IMR-90 (cell line): ENCODE data around the gene PRKD1.

Source experiments
- BHLHE40 ChIP-seq: fragments of 150-350 bp; IDR thresholded peaks from 2 replicates; pipeline ENCODE4 v1.6.1; 2016; ENCODE audit warnings: mild to moderate bottlenecking, low read depth, low read length
- CEBPB ChIP-seq: IDR thresholded peaks from 2 replicates; pipeline ENCODE4 v1.6.1; 2012; ENCODE audit warnings: low read depth, low read length, improper control_type of control experiment
- FOS ChIP-seq: fragments of 150-350 bp; IDR thresholded peaks from 2 replicates; pipeline ENCODE4 v1.6.1; 2016; ENCODE audit warnings: low read depth, low read length
- MAFK ChIP-seq: IDR thresholded peaks from 2 replicates; pipeline ENCODE4 v1.6.1; 2012; ENCODE audit warnings: low read depth, low read length, improper control_type of control experiment
- MAZ ChIP-seq: IDR thresholded peaks from 2 replicates; pipeline ENCODE4 v1.6.1; 2012; ENCODE audit warnings: low read depth, mild to moderate bottlenecking, low read length, improper control_type of control experiment, moderate library complexity, borderline replicate concordance
- MXI1 ChIP-seq: IDR thresholded peaks from 2 replicates; pipeline ENCODE4 v1.6.1; 2012; ENCODE audit warnings: low read depth, mild to moderate bottlenecking, low read length, moderate library complexity, borderline replicate concordance
- POLR2A ChIP-seq: IDR thresholded peaks from 2 replicates; pipeline ENCODE4 v1.6.1; 2012; ENCODE audit warnings: mild to moderate bottlenecking, low read depth, low read length
- RAD21 ChIP-seq: IDR thresholded peaks from 2 replicates; pipeline ENCODE4 v1.6.1; 2012; ENCODE audit warnings: low read length, improper control_type of control experiment
- RCOR1 ChIP-seq: IDR thresholded peaks from 2 replicates; pipeline ENCODE4 v1.6.1; 2012; ENCODE audit warnings: mild to moderate bottlenecking, low read length, improper control_type of control experiment; ENCODE audit not compliant: insufficient replicate concordance
- RFX5 ChIP-seq: IDR thresholded peaks from 2 replicates; pipeline ENCODE4 v1.8.0; 2012; ENCODE audit warnings: low read depth, mild to moderate bottlenecking, low read length, moderate library complexity
- SMC3 ChIP-seq: fragments of 150-350 bp; IDR thresholded peaks from 2 replicates; pipeline ENCODE4 v1.6.1; 2016; ENCODE audit warnings: low read depth, mild to moderate bottlenecking, antibody characterized with exemption, low read length, moderate library complexity
- TF ChIP-seq, protein P1 (sequence below): conservative IDR thresholded peaks from 2 replicates; pipeline ENCODE4 v1.5.1; 2012; ENCODE audit warnings: mild to moderate bottlenecking, low read depth, low read length, improper control_type of control experiment
- TF ChIP-seq, protein P2 (sequence below): fragments of 150-350 bp; IDR thresholded peaks from 2 replicates; pipeline ENCODE4 v1.6.1; 2016; ENCODE audit warnings: low read depth, mild to moderate bottlenecking, low read length, moderate library complexity, borderline replicate concordance
- TF ChIP-seq, protein P3 (sequence below): fragments of 150-350 bp; IDR thresholded peaks from 2 replicates; pipeline ENCODE4 v1.6.1; 2017; ENCODE audit warnings: mild to moderate bottlenecking, antibody characterized with exemption, low read length, low read depth

DNA sequence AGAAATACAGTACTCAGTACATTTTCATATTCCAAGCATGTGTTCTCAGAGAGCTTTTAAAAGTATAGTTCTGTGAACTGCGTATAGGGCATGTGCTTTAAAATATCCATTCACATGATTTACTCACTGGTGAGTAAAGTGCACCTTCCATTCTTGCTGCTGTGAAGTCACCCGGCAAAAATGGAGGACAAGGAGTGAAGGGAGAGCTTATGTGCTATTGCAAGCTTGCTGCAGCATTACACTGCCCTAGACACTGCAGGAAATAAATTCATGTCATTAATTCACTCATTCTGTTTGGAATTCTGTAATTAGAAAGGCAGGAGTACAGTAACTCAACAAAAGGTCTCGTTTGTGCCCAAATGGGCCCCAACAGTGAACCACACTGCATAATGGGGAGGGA, 347.8 kb downstream of the PRKD1 start:
- TF ChIP-seq MAFK (no peak), CEBPB (no peak), POLR2A (no peak), RAD21 (no peak), RFX5 (no peak), FOS (no peak), RCOR1 (no peak), SMC3 (no peak), BHLHE40 (no peak), MXI1 (no peak), MAZ (no peak)
- TF ChIP-seq, protein P1, sequence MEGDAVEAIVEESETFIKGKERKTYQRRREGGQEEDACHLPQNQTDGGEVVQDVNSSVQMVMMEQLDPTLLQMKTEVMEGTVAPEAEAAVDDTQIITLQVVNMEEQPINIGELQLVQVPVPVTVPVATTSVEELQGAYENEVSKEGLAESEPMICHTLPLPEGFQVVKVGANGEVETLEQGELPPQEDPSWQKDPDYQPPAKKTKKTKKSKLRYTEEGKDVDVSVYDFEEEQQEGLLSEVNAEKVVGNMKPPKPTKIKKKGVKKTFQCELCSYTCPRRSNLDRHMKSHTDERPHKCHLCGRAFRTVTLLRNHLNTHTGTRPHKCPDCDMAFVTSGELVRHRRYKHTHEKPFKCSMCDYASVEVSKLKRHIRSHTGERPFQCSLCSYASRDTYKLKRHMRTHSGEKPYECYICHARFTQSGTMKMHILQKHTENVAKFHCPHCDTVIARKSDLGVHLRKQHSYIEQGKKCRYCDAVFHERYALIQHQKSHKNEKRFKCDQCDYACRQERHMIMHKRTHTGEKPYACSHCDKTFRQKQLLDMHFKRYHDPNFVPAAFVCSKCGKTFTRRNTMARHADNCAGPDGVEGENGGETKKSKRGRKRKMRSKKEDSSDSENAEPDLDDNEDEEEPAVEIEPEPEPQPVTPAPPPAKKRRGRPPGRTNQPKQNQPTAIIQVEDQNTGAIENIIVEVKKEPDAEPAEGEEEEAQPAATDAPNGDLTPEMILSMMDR, result no peak
- TF ChIP-seq, protein P2, sequence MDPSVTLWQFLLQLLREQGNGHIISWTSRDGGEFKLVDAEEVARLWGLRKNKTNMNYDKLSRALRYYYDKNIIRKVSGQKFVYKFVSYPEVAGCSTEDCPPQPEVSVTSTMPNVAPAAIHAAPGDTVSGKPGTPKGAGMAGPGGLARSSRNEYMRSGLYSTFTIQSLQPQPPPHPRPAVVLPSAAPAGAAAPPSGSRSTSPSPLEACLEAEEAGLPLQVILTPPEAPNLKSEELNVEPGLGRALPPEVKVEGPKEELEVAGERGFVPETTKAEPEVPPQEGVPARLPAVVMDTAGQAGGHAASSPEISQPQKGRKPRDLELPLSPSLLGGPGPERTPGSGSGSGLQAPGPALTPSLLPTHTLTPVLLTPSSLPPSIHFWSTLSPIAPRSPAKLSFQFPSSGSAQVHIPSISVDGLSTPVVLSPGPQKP, result no peak
- TF ChIP-seq, protein P3, sequence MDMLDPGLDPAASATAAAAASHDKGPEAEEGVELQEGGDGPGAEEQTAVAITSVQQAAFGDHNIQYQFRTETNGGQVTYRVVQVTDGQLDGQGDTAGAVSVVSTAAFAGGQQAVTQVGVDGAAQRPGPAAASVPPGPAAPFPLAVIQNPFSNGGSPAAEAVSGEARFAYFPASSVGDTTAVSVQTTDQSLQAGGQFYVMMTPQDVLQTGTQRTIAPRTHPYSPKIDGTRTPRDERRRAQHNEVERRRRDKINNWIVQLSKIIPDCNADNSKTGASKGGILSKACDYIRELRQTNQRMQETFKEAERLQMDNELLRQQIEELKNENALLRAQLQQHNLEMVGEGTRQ, result no peak
